ENCODE data around the gene ZEB1.
A peak's percentile ranks its signal among the peaks of the same experiment; 100 is the strongest.

Gene ZEB1

GRCh38 chr10:31315453-31315852, 3.6 kb upstream of the ZEB1 start:
- Histone ChIP-seq H3K36me3 (replicated peaks; ENCODE audit: insufficient read depth, low read length) (no peaks in the 10 kb centered on the region), H4K20me1 (ENCODE audit: insufficient read depth, low read length) (no peaks in the 10 kb centered on the region), H3K9ac (ENCODE audit: low read length) (no peak overlapping the region), H3K4me2 (ENCODE audit: low read depth, low read length) (no peak overlapping the region), H3K4me3 (ENCODE audit: low read length) (no peak overlapping the region), H3K79me2 (ENCODE audit: low read length) (peaks cover 22% of the 10 kb centered on the region), H3F3A (ENCODE audit: insufficient read depth, low read length) (peaks cover 12% of the 10 kb centered on the region; the same call in 1 of the 2 replicates), H3K27me3 (replicated peaks; ENCODE audit: insufficient read depth, low read length) (no peaks in the 10 kb centered on the region), H3K4me1 (ENCODE audit: low read length) (no peaks in the 10 kb centered on the region), H3K9me3 (replicated peaks; ENCODE audit: insufficient read depth, low read length) (no peaks in the 10 kb centered on the region), H3K9me2 (replicated peaks; ENCODE audit: insufficient read depth, low read length) (no peaks in the 10 kb centered on the region), H2AFZ (ENCODE audit: low read length) (no peak overlapping the region), H3K27ac (ENCODE audit: low read length) (no peak overlapping the region)
- no peak for DNase-seq
- TF ChIP-seq EZH2phosphoT487 (IDR thresholded peaks at IDR 0.05; ENCODE audit: low read length), result no peak
- no peak for TF ChIP-seq CTCF (IDR thresholded peaks at IDR 0.05; ENCODE audit: low read length)
- TF ChIP-seq EZH2 (optimal IDR thresholded peaks at IDR 0.05; ENCODE audit: low read depth, low read length), result no peak

- H3K4me2 ChIP-seq (ENCODE audit: low read depth, low read length), result no peak overlapping the region
- H3K27ac ChIP-seq (ENCODE audit: low read length), result no peak overlapping the region
- H3K9ac ChIP-seq (ENCODE audit: low read length), result no peak overlapping the region
- H3K36me3 ChIP-seq (replicated peaks; ENCODE audit: insufficient read depth, low read length), result no peaks in the 10 kb centered on the region
- no peaks in the 10 kb centered on the region for H3K9me2 ChIP-seq (replicated peaks; ENCODE audit: insufficient read depth, low read length)
- no peaks in the 10 kb centered on the region for H3K9me3 ChIP-seq (replicated peaks; ENCODE audit: insufficient read depth, low read length)
- H3K4me3 ChIP-seq (ENCODE audit: low read length), result no peak overlapping the region
- no peak overlapping the region for H2AFZ ChIP-seq (ENCODE audit: low read length)
- DNase-seq, result no peak
- H3K27me3 ChIP-seq (replicated peaks; ENCODE audit: insufficient read depth, low read length), result no peaks in the 10 kb centered on the region
- peaks cover 39% of the 10 kb centered on the region for H3K79me2 ChIP-seq (ENCODE audit: low read length)
- TF ChIP-seq CTCF (IDR thresholded peaks at IDR 0.05; ENCODE audit: low read length) (no peak), EZH2phosphoT487 (IDR thresholded peaks at IDR 0.05; ENCODE audit: low read length) (no peak), EZH2 (optimal IDR thresholded peaks at IDR 0.05; ENCODE audit: low read depth, low read length) (no peak)
- peaks cover 4% of the 10 kb centered on the region; the same call in 1 of the 2 replicates for H3K4me1 ChIP-seq (ENCODE audit: low read length)
- peaks cover 16% of the 10 kb centered on the region for H3F3A ChIP-seq (ENCODE audit: insufficient read depth, low read length)
- no peaks in the 10 kb centered on the region for H4K20me1 ChIP-seq (ENCODE audit: insufficient read depth, low read length)
These were observed 1.8 kb upstream of the ZEB1 start for GRCh38 chr10:31317171-31317570.

GRCh38 chr10:31317652-31318381, 1.2 kb upstream of the ZEB1 start:
- Histone ChIP-seq H3K9me3 (replicated peaks; ENCODE audit: insufficient read depth, low read length) (no peaks in the 10 kb centered on the region), H3K9ac (ENCODE audit: low read length) (peak overlapping the region; percentile 95), H3K4me2 (ENCODE audit: low read depth, low read length) (peak overlapping the region; percentile 73; the same call in 1 of the 2 replicates), H4K20me1 (ENCODE audit: insufficient read depth, low read length) (no peaks in the 10 kb centered on the region), H3K4me3 (ENCODE audit: low read length) (peak overlapping the region; percentile 94), H2AFZ (ENCODE audit: low read length) (peak overlapping the region; percentile 92; the same call in 1 of the 2 replicates), H3K4me1 (ENCODE audit: low read length) (peaks cover 7% of the 10 kb centered on the region; the same call in 1 of the 2 replicates), H3K36me3 (replicated peaks; ENCODE audit: insufficient read depth, low read length) (no peaks in the 10 kb centered on the region), H3K79me2 (ENCODE audit: low read length) (peaks cover 45% of the 10 kb centered on the region), H3K9me2 (replicated peaks; ENCODE audit: insufficient read depth, low read length) (no peaks in the 10 kb centered on the region), H3K27me3 (replicated peaks; ENCODE audit: insufficient read depth, low read length) (no peaks in the 10 kb centered on the region), H3K27ac (ENCODE audit: low read length) (peak overlapping the region; percentile 89; the same call in 1 of the 2 replicates), H3F3A (ENCODE audit: insufficient read depth, low read length) (peaks cover 16% of the 10 kb centered on the region)
- no peak for TF ChIP-seq EZH2phosphoT487 (IDR thresholded peaks at IDR 0.05; ENCODE audit: low read length)
- TF ChIP-seq EZH2 (optimal IDR thresholded peaks at IDR 0.05; ENCODE audit: low read depth, low read length), result no peak
- no peak for TF ChIP-seq CTCF (IDR thresholded peaks at IDR 0.05; ENCODE audit: low read length)
- peak; percentile 75 for DNase-seq
